T-helper 1 cell treated with Interleukin-12 subunit alpha and Interleukin-12 subunit beta and Interleukin-4 antibody, amounts not matched to agents 30 μg/mL and 1 μg/mL, for 36 hours (primary cell): Measurements from ENCODE around the gene RNF181.
"Not testable (repeated sequence)": the region's sequence is repeated elsewhere in the genome, so short reads cannot be mapped to it uniquely, and the experiment has no call there.

ENCODE experiments used
- H3K27ac Mint-ChIP-seq: one replicate; pipeline ENCODE4 v1.8.0; 2021; ENCODE audit warnings: mild to moderate bottlenecking, mixed read lengths
- H3K27me3 Mint-ChIP-seq: one replicate; pipeline ENCODE4 v1.8.0; 2021; ENCODE audit warnings: low read depth, mixed read lengths
- H3K36me3 Mint-ChIP-seq: one replicate; pipeline ENCODE4 v1.8.0; 2021; ENCODE audit warnings: low read depth, mixed read lengths
- H3K4me1 Mint-ChIP-seq: one replicate; pipeline ENCODE4 v1.8.0; 2021; ENCODE audit warnings: low read depth, mixed read lengths
- H3K4me3 Mint-ChIP-seq: one replicate; pipeline ENCODE4 v1.8.0; 2021; ENCODE audit warnings: mild to moderate bottlenecking, moderate library complexity, mixed read lengths
- H3K9me3 Mint-ChIP-seq: one replicate; pipeline ENCODE4 v1.8.0; 2021; ENCODE audit warnings: mixed read lengths

RNF181 gene

GRCh38 chr2:85560403-85560726 lies 35.2 kb upstream of the RNF181 start:
- H3K4me1 Mint-ChIP-seq: peaks cover 22% of the 10 kb centered on the region

GRCh38 chr2:85560812-85561279 lies 34.7 kb upstream of the RNF181 start:
- peaks cover 22% of the 10 kb centered on the region for H3K4me1 Mint-ChIP-seq
- peak overlapping the region; percentile 93 for H3K27ac Mint-ChIP-seq
- H3K36me3 Mint-ChIP-seq: peaks cover 2% of the 10 kb centered on the region
- peak overlapping the region; percentile 91 for H3K4me3 Mint-ChIP-seq
- no peaks in the 10 kb centered on the region for H3K9me3 Mint-ChIP-seq
- H3K27me3 Mint-ChIP-seq: peaks cover 4% of the 10 kb centered on the region

More at GRCh38 chr2:85560403-85560726, 35.2 kb upstream of the RNF181 start:
- not testable (repeated sequence) for H3K27me3 Mint-ChIP-seq, H3K9me3 Mint-ChIP-seq, H3K36me3 Mint-ChIP-seq
- Mint-ChIP-seq H3K27ac (peak overlapping the region; percentile 93), H3K4me3 (peak overlapping the region; percentile 91)

GRCh38 chr2:85561280-85562212 lies 34.0 kb upstream of the RNF181 start, which contains the start of gene GGCX:
GGCX (minus strand) TSS chr2:85561493; CDS start chr2:85561428, 65 bp downstream.
- H3K36me3 Mint-ChIP-seq: no peaks in the 10 kb centered on the region

GRCh38 chr2:85564144-85564563 lies 31.4 kb upstream of the RNF181 start:
- H3K4me1 Mint-ChIP-seq: peaks cover 20% of the 10 kb centered on the region
- peak overlapping the region; percentile 14 for H3K27ac Mint-ChIP-seq
- H3K4me3 Mint-ChIP-seq: peak overlapping the region; percentile 8
- H3K27me3 Mint-ChIP-seq: peaks cover 7% of the 10 kb centered on the region
- no peaks in the 10 kb centered on the region for H3K9me3 Mint-ChIP-seq
- H3K36me3 Mint-ChIP-seq: no peaks in the 10 kb centered on the region

More at GRCh38 chr2:85561280-85562212, 34.0 kb upstream of the RNF181 start, which contains the start of gene GGCX:
- Mint-ChIP-seq H3K27me3 (peaks cover 4% of the 10 kb centered on the region), H3K4me3 (peak within 1 kb of the TSS; percentile 91), H3K9me3 (no peaks in the 10 kb centered on the region), H3K4me1 (peaks cover 22% of the 10 kb centered on the region), H3K27ac (peak within 1 kb of the TSS; percentile 93)

- Mint-ChIP-seq H3K4me1 (peaks cover 8% of the 10 kb centered on the region), H3K27ac (no peak overlapping the region), H3K9me3 (no peaks in the 10 kb centered on the region), H3K27me3 (peaks cover 22% of the 10 kb centered on the region), H3K36me3 (no peaks in the 10 kb centered on the region), H3K4me3 (no peak overlapping the region)
Measured at GRCh38 chr2:85566265-85566664, 29.3 kb upstream of the RNF181 start.

- Mint-ChIP-seq H3K4me1 (peaks cover 27% of the 10 kb centered on the region), H3K36me3 (peaks cover 11% of the 10 kb centered on the region), H3K9me3 (no peaks in the 10 kb centered on the region), H3K4me3 (no peak overlapping the region), H3K27me3 (peaks cover 19% of the 10 kb centered on the region), H3K27ac (no peak overlapping the region)
Measured at GRCh38 chr2:85575739-85576138, 19.8 kb upstream of the RNF181 start.

GRCh38 chr2:85577063-85577385 lies 18.5 kb upstream of the RNF181 start:
- peak overlapping the region; percentile 77 for H3K27ac Mint-ChIP-seq

GRCh38 chr2:85577386-85578242 lies 17.9 kb upstream of the RNF181 start, which contains the start of gene VAMP8:
VAMP8 (plus strand) TSS chr2:85577586; CDS start chr2:85577647, 61 bp downstream.
- peaks cover 25% of the 10 kb centered on the region for H3K36me3 Mint-ChIP-seq
- H3K27me3 Mint-ChIP-seq: peaks cover 3% of the 10 kb centered on the region
- peak within 1 kb of the TSS; percentile 77 for H3K27ac Mint-ChIP-seq
- H3K4me1 Mint-ChIP-seq: peaks cover 33% of the 10 kb centered on the region
- H3K4me3 Mint-ChIP-seq: peak within 1 kb of the TSS; percentile 93
- no peaks in the 10 kb centered on the region for H3K9me3 Mint-ChIP-seq

More at GRCh38 chr2:85577063-85577385, 18.5 kb upstream of the RNF181 start:
- no peaks in the 10 kb centered on the region for H3K9me3 Mint-ChIP-seq
- peaks cover 7% of the 10 kb centered on the region for H3K27me3 Mint-ChIP-seq
- H3K36me3 Mint-ChIP-seq: peaks cover 19% of the 10 kb centered on the region
- H3K4me1 Mint-ChIP-seq: peaks cover 33% of the 10 kb centered on the region
- peak overlapping the region; percentile 93 for H3K4me3 Mint-ChIP-seq

- Mint-ChIP-seq H3K4me1 (peaks cover 39% of the 10 kb centered on the region), H3K36me3 (peaks cover 27% of the 10 kb centered on the region), H3K9me3 (no peaks in the 10 kb centered on the region)
Measured at GRCh38 chr2:85578243-85579180, 17.0 kb upstream of the RNF181 start.

GRCh38 chr2:85579266-85579935 lies 16.1 kb upstream of the RNF181 start:
- Mint-ChIP-seq H3K27ac (peak overlapping the region; percentile 70), H3K27me3 (no peaks in the 10 kb centered on the region), H3K36me3 (peaks cover 29% of the 10 kb centered on the region), H3K4me3 (peak overlapping the region; percentile 93), H3K4me1 (peaks cover 45% of the 10 kb centered on the region), H3K9me3 (no peaks in the 10 kb centered on the region)

More at GRCh38 chr2:85578243-85579180, 17.0 kb upstream of the RNF181 start:
- Mint-ChIP-seq H3K4me3 (peak overlapping the region; percentile 93), H3K27me3 (no peaks in the 10 kb centered on the region), H3K27ac (peak overlapping the region; percentile 77)

GRCh38 chr2:85580206-85580605 lies 15.3 kb upstream of the RNF181 start:
- Mint-ChIP-seq H3K27ac (no peak overlapping the region), H3K36me3 (peaks cover 29% of the 10 kb centered on the region), H3K27me3 (no peaks in the 10 kb centered on the region), H3K4me3 (peak overlapping the region; percentile 53), H3K9me3 (no peaks in the 10 kb centered on the region), H3K4me1 (peaks cover 50% of the 10 kb centered on the region)

GRCh38 chr2:85582492-85582891 lies 13.1 kb upstream of the RNF181 start:
- peaks cover 59% of the 10 kb centered on the region for H3K4me1 Mint-ChIP-seq
- H3K27me3 Mint-ChIP-seq: no peaks in the 10 kb centered on the region
- H3K36me3 Mint-ChIP-seq: peaks cover 28% of the 10 kb centered on the region
- H3K4me3 Mint-ChIP-seq: peak overlapping the region; percentile 2
- H3K27ac Mint-ChIP-seq: peak overlapping the region; percentile 16
- H3K9me3 Mint-ChIP-seq: no peaks in the 10 kb centered on the region
